Measurements from ENCODE around the gene PSTK. TPM values are rescaled to one million over a fixed set of nuclear protein-coding genes. Genes with fewer than 3 reads are reported as not detected.

PSTK gene
- total and polyA plus RNA-seq, 2 of the 13 experiments (the other 11 are each of a cell fraction or from before 2014, with no cell fraction given), result 8.2 to 9.3 TPM

- TF ChIP-seq HOXA5 (CRISPR knock-in tag; IDR thresholded peaks at IDR 0.05), result 0 out of 2 replicates have a peak, but pooled peaks have one; percentile 9
- TF ChIP-seq MTA1 (CRISPR knock-in tag; IDR thresholded peaks at IDR 0.05; ENCODE audit: borderline replicate concordance), result no peak; the same call in 1 of the 2 replicates
- TF ChIP-seq ZEB1 (IDR thresholded peaks at IDR 0.05; ENCODE audit: insufficient replicate concordance, low read depth), result peak; percentile 90
- TF ChIP-seq MIER3 (CRISPR knock-in tag; IDR thresholded peaks at IDR 0.05; ENCODE audit: borderline replicate concordance), result no peak
- no peak for TF ChIP-seq REL (CRISPR knock-in tag; conservative IDR thresholded peaks at IDR 0.05)
- peak; percentile 39; the same call in 1 of the 2 replicates for TF ChIP-seq POLR2AphosphoS5 (IDR thresholded peaks at IDR 0.05; ENCODE audit: low read depth, low read length)
- TF ChIP-seq KLF13 (CRISPR knock-in tag; IDR thresholded peaks at IDR 0.05), result no peak
- peak; percentile 86 for TF ChIP-seq TBL1XR1 (IDR thresholded peaks at IDR 0.05; ENCODE audit: borderline replicate concordance, low read length, partially characterized antibody)
- peak; percentile 49; the same call in 1 of the 2 replicates for TF ChIP-seq ZGPAT (CRISPR knock-in tag; IDR thresholded peaks at IDR 0.05)
- no peak for TF ChIP-seq ZNF660 (CRISPR knock-in tag; IDR thresholded peaks at IDR 0.05; ENCODE audit: borderline replicate concordance, low read depth)
- peak; percentile 76 for TF ChIP-seq ZNF609 (CRISPR knock-in tag; IDR thresholded peaks at IDR 0.05; ENCODE audit: borderline replicate concordance)
- TF ChIP-seq TCF7 (IDR thresholded peaks at IDR 0.05; ENCODE audit: low read depth), result peak; percentile 77
- TF ChIP-seq ZNF331 (CRISPR knock-in tag; IDR thresholded peaks at IDR 0.05), result peak; percentile 51; the same call in 1 of the 2 replicates
- 0 out of 2 replicates have a peak, but pooled peaks have one; percentile 46 for TF ChIP-seq TGIF2 (CRISPR knock-in tag; IDR thresholded peaks at IDR 0.05)
- TF ChIP-seq SNAI1 (CRISPR knock-in tag; IDR thresholded peaks at IDR 0.05; ENCODE audit: borderline replicate concordance), result no peak
- TF ChIP-seq PRDM10 (CRISPR knock-in tag; IDR thresholded peaks at IDR 0.05; ENCODE audit: low read depth), result peak; percentile 88; the same call in 1 of the 2 replicates
- TF ChIP-seq PCBP2 (optimal IDR thresholded peaks at IDR 0.05; ENCODE audit: low read depth, low read length, poor library complexity, severe bottlenecking), result no peak
- TF ChIP-seq CENPBD1 (CRISPR knock-in tag; IDR thresholded peaks at IDR 0.05; ENCODE audit: borderline replicate concordance, low read depth), result no peak
Observed at GRCh38 chr10:123019941-123020703, 39.9 kb downstream of the PSTK start (continued).
